ENCODE measurements around the gene ROBO1. TPM values are rescaled to one million over a fixed set of nuclear protein-coding genes. Genes with fewer than 3 reads are reported as not detected.

The ROBO1 gene
- total and polyA plus RNA-seq, 2 of the 8 experiments (the other 6 are each of a cell fraction or from before 2014, with no cell fraction given), result 51.4 to 91.0 TPM

- TF ChIP-seq CHD7 (IDR thresholded peaks at IDR 0.05; ENCODE audit: insufficient replicate concordance, low read length) (no peak), CBX5 (IDR thresholded peaks at IDR 0.05; ENCODE audit: low read depth, low read length) (no peak), GTF2F1 (IDR thresholded peaks at IDR 0.05; ENCODE audit: borderline replicate concordance, low read depth, low read length) (no peak), RAD21 (IDR thresholded peaks at IDR 0.05 in 1 of 2, conservative IDR thresholded peaks at IDR 0.05 in 1 of 2; ENCODE audit: low read depth in 2 of 2, low read length in 2 of 2) (no peak), SAP30 (IDR thresholded peaks at IDR 0.05; ENCODE audit: insufficient read depth, insufficient replicate concordance, low read length) (no peak), TEAD4 (IDR thresholded peaks at IDR 0.05; ENCODE audit: low read depth, low read length) (no peak)
These were observed 1084.5 kb downstream of the ROBO1 start (continued) for GRCh38 chr3:78683284-78683683.
